D341Med (cell line): ENCODE measurements around the gene AFTPH.

Source experiments
- DNase-seq: peaks from one replicate; pipeline ENCODE4 v3.0.0; 2012; ENCODE audit warnings: low spot score

The AFTPH gene

GRCh38 chr2:64634345-64635267, 110.5 kb downstream of the AFTPH start:
- DNase-seq = no peak

- DNase-seq = no peak
Measured at GRCh38 chr2:64635976-64636911, 112.1 kb downstream of the AFTPH start.

DNA sequence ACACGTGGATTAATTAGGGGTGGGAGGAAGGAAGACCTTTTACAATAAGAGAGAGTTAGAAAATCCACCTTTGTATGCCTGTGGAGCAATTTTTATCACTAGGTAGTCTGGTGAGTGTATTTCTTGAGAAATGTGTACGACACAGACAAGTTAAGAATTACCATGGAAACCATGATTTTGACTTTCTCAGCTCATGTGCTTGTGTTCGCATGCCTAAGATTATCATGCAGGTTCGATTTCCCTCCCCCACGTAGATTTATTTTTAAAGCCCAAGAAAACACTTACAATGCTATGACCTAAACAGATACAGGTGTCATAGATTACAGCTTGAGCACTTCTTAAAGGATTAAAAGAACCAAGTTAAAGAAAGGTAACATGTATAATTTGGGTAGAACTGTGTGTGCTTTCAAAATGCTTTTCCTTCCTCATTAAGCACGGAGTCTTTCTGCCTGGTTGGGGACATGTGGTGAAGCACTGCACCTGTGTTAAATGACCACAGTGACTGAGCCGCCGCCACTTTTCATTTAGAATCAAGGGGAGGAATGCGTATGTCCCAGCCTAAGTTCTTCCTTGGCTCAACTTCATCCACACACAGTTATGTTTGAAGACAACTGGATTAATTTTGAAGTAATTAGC, 113.0 kb downstream of the AFTPH start:
- DNase-seq = no peak

DNA sequence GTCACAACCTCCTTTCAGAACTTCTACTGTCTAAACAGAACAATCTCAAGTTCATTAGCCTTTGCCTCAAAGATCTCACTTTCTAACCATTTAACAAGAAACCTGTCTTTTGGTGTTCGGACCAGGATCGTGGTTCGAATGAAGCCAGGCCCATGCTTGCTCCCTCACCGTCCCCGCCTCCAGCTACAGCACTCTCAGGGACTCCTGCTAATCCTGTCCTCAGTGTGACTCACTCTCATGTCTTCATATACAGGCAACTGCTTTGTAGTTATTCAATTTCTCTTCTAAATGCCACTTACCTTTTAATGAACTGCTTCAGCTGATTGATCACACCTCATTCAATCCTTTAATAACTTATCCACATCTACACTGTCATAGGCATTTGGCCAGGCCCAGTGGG, 113.8 kb downstream of the AFTPH start:
- no peak for DNase-seq

DNA sequence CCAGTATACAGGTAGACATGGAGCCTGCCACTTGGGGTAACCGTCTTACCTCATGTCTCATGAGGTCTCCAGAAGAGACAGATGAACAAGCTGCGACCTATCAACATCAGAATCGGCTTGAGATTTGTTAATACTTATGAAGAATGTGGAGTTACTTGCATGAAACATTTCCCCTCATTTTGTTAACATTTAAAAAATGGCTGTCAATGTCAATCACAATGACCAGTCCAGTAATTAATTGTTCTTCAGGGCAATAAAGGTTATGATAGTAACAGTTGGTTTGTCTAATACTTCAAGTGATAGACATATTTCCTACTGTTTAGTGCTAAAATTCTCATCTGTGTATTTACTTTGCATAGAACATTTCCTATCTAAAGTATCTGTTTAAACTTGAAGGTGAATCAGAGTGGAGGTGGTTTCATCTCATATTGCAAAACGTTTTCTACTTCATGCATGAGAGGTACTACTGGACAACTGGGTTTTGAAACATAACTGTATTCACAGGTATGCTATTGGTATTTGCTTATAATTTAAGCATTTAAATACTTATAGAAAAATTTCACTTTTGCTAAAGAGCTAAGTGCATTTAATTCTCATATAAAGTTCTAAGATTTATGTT, 114.5 kb downstream of the AFTPH start:
- no peak for DNase-seq

DNA sequence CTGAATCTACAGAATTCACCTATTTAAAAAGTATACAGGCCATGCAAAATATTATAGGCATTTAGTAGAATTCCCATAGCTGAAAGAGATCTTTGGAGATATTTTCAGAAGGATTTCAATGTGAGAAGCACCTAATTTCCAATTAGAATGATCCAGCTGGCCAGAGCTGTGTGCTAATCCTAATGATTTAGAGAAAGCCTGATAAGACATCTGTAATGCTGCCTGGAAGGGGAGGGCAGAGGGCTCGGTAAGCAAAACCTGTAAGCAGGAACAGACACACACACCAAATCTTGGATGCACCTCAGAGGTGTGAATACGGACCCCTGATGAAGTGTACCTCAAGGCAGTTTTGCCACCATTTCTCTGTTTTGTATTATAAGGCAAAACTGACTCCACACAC, 115.6 kb downstream of the AFTPH start:
- peak; percentile 55 for DNase-seq

DNA sequence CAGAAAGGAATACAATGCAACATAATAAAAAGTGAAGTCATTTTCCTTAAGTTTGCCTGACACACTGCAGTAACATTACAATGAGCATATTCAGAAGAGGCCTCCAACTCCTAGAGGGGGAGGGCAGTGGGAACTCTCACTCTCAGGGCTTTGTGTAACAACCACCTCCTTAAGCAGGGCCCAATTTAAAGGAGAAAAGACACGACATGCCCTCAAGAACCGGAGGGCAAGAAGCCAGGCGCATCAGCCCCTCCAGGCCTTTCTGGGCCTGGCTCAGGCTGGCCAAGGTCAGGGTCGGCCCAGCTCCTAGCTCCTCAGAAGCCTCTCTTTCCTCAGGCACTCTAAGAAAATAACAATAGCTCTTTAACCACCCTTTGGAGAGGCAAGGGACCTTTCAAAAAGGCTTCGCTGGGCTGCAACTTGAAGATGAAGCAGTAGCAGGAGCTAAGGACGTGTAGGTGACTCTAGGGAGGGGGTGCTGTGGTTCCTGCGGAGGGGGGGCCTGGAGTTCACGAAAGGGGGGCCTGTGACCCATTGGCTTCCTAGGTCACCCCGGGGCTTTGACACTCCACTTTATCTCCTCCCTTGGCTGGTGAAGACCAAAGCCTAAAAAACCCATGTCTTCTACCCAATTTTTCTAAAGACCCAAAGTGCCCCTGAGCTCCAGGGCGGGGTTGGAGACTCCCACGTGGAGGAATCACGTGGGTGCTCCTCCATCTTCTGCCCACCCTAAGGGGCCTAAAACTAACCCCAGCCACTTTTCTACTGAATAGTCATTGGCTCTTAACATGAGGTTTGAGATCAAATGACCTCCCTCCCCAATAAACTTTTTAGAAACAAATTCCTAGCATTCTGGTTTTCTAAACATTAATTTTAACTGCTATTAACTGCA, 116.3 kb downstream of the AFTPH start:
- no peak for DNase-seq

GRCh38 chr2:64641599-64641998, 117.5 kb downstream of the AFTPH start:
- no peak for DNase-seq
